ENCODE results near the gene ETAA1. TPM values are rescaled to one million over a fixed set of nuclear protein-coding genes. Genes with fewer than 3 reads are reported as not detected.

Gene ETAA1
- total RNA-seq, 1 donor from 2014 or later, result 8.6 TPM

- no peaks in the 10 kb centered on the region for H3K9me3 Mint-ChIP-seq (ENCODE audit: unreplicated experiment)
- H2AFZ ChIP-seq (ENCODE audit: low read depth, low read length), result no peak overlapping the region
- no peaks in the 10 kb centered on the region for H4K20me1 ChIP-seq (ENCODE audit: insufficient read depth, low read length)
- no peaks in the 10 kb centered on the region for H3K36me3 ChIP-seq (ENCODE audit: insufficient read depth, low read length)
- no peaks in the 10 kb centered on the region for H3K27me3 ChIP-seq (ENCODE audit: insufficient read depth, low read length)
- H3K4me1 ChIP-seq (ENCODE audit: insufficient read depth, low read length), result peaks cover 3% of the 10 kb centered on the region
- FAIRE-seq (no peak), DNase-seq (ENCODE audit: low read depth) (no peak)
- H3K9me3 ChIP-seq (ENCODE audit: insufficient read depth, low read depth, low read length), result no peaks in the 10 kb centered on the region
- H3K27me3 Mint-ChIP-seq (ENCODE audit: low read depth, unreplicated experiment), result no peaks in the 10 kb centered on the region
- no peaks in the 10 kb centered on the region for H3K79me2 ChIP-seq (ENCODE audit: insufficient read depth, low read length)
- no peak overlapping the region for H3K27ac ChIP-seq (ENCODE audit: low read depth, low read length)
- H3K36me3 Mint-ChIP-seq (ENCODE audit: low read depth, unreplicated experiment), result no peaks in the 10 kb centered on the region
- TF ChIP-seq CTCF (IDR thresholded peaks at IDR 0.05; ENCODE audit: insufficient read depth, low read depth, low read length) (no peak), EZH2 (IDR thresholded peaks at IDR 0.05; ENCODE audit: insufficient read depth, low read length) (no peak)
- H3K4me3 Mint-ChIP-seq (ENCODE audit: unreplicated experiment), result no peak overlapping the region
- no peak overlapping the region for H3K4me2 ChIP-seq (ENCODE audit: low read length)
- H3K4me3 ChIP-seq (ENCODE audit: insufficient read depth, low read depth, low read length), result no peak overlapping the region
- H3K9ac ChIP-seq (ENCODE audit: low read length), result no peak overlapping the region
- H3K4me1 Mint-ChIP-seq (ENCODE audit: low read depth, unreplicated experiment), result peaks cover 8% of the 10 kb centered on the region
- H3K27ac Mint-ChIP-seq (ENCODE audit: unreplicated experiment), result no peak overlapping the region
Observed at GRCh38 chr2:67414867-67415266, 17.7 kb downstream of the ETAA1 start.

- Histone ChIP-seq H3K9me3 (ENCODE audit: insufficient read depth, low read depth, low read length) (no peaks in the 10 kb centered on the region), H3K4me2 (ENCODE audit: low read length) (no peak overlapping the region), H3K9ac (ENCODE audit: low read length) (no peak overlapping the region), H3K27ac (ENCODE audit: low read depth, low read length) (no peak overlapping the region), H3K36me3 (ENCODE audit: insufficient read depth, low read length) (no peaks in the 10 kb centered on the region), H2AFZ (ENCODE audit: low read depth, low read length) (no peak overlapping the region), H4K20me1 (ENCODE audit: insufficient read depth, low read length) (no peaks in the 10 kb centered on the region), H3K4me1 (ENCODE audit: insufficient read depth, low read length) (peaks cover 3% of the 10 kb centered on the region), H3K79me2 (ENCODE audit: insufficient read depth, low read length) (no peaks in the 10 kb centered on the region), H3K4me3 (ENCODE audit: insufficient read depth, low read depth, low read length) (no peak overlapping the region), H3K27me3 (ENCODE audit: insufficient read depth, low read length) (no peaks in the 10 kb centered on the region)
- H3K27ac Mint-ChIP-seq (ENCODE audit: unreplicated experiment), result no peak overlapping the region
- TF ChIP-seq CTCF (IDR thresholded peaks at IDR 0.05; ENCODE audit: insufficient read depth, low read depth, low read length) (no peak), EZH2 (IDR thresholded peaks at IDR 0.05; ENCODE audit: insufficient read depth, low read length) (no peak)
- H3K4me3 Mint-ChIP-seq (ENCODE audit: unreplicated experiment), result no peak overlapping the region
- no peaks in the 10 kb centered on the region for H3K27me3 Mint-ChIP-seq (ENCODE audit: low read depth, unreplicated experiment)
- peaks cover 8% of the 10 kb centered on the region for H3K4me1 Mint-ChIP-seq (ENCODE audit: low read depth, unreplicated experiment)
- DNase-seq (ENCODE audit: low read depth) (no peak), FAIRE-seq (no peak)
- H3K9me3 Mint-ChIP-seq (ENCODE audit: unreplicated experiment), result no peaks in the 10 kb centered on the region
- H3K36me3 Mint-ChIP-seq (ENCODE audit: low read depth, unreplicated experiment), result no peaks in the 10 kb centered on the region
Observed at GRCh38 chr2:67416136-67416535, 19.0 kb downstream of the ETAA1 start.

GRCh38 chr2:67423489-67423888, 26.4 kb downstream of the ETAA1 start:
- H3K4me1 ChIP-seq (ENCODE audit: insufficient read depth, low read length), result no peaks in the 10 kb centered on the region
- H3K79me2 ChIP-seq (ENCODE audit: insufficient read depth, low read length), result no peaks in the 10 kb centered on the region
- no peak for TF ChIP-seq EZH2 (IDR thresholded peaks at IDR 0.05; ENCODE audit: insufficient read depth, low read length)
- no peak for TF ChIP-seq CTCF (IDR thresholded peaks at IDR 0.05; ENCODE audit: insufficient read depth, low read depth, low read length)
- H3K4me1 Mint-ChIP-seq (ENCODE audit: low read depth, unreplicated experiment), result no peaks in the 10 kb centered on the region
- no peak for FAIRE-seq
- H3K9ac ChIP-seq (ENCODE audit: low read length), result no peak overlapping the region
- no peaks in the 10 kb centered on the region for H3K9me3 ChIP-seq (ENCODE audit: insufficient read depth, low read depth, low read length)
- no peaks in the 10 kb centered on the region for H3K27me3 Mint-ChIP-seq (ENCODE audit: low read depth, unreplicated experiment)
- H3K36me3 Mint-ChIP-seq (ENCODE audit: low read depth, unreplicated experiment), result no peaks in the 10 kb centered on the region
- no peaks in the 10 kb centered on the region for H3K27me3 ChIP-seq (ENCODE audit: insufficient read depth, low read length)
- H3K36me3 ChIP-seq (ENCODE audit: insufficient read depth, low read length), result no peaks in the 10 kb centered on the region
- H3K9me3 Mint-ChIP-seq (ENCODE audit: unreplicated experiment), result peaks cover 7% of the 10 kb centered on the region
- H3K4me3 ChIP-seq (ENCODE audit: insufficient read depth, low read depth, low read length), result no peak overlapping the region
- H3K27ac ChIP-seq (ENCODE audit: low read depth, low read length), result no peak overlapping the region
- H2AFZ ChIP-seq (ENCODE audit: low read depth, low read length), result no peak overlapping the region
- no peak overlapping the region for H3K4me2 ChIP-seq (ENCODE audit: low read length)
- no peak for DNase-seq (ENCODE audit: low read depth)
- no peak overlapping the region for H3K4me3 Mint-ChIP-seq (ENCODE audit: unreplicated experiment)
- H4K20me1 ChIP-seq (ENCODE audit: insufficient read depth, low read length), result no peaks in the 10 kb centered on the region
- H3K27ac Mint-ChIP-seq (ENCODE audit: unreplicated experiment), result no peak overlapping the region

All from astrocyte (in vitro differentiated cells and primary cell).